OCI-LY7 (cell line): ENCODE data around the gene FRAT2. TPM values are rescaled to one million over a fixed set of nuclear protein-coding genes. Genes with fewer than 3 reads are reported as not detected.

ENCODE experiments used
- BruUV-seq: library from RNA; stranded (reverse); fragments of 400-500 nt; replicated peaks from 2 replicates; lab custom pipeline; 2021; lab: Mats Ljungman, UMichigan
- CTCF ChIA-PET: fragments of 300-600 bp; sonication (Branson Sonifier 250); formaldehyde crosslinking; loops from one replicate; lab custom pipeline; 2022; ENCODE audit warnings: antibody characterized with exemption; ENCODE audit not compliant: unreplicated experiment; lab: Charles Lee
- POLR2A ChIA-PET: fragments of 300-600 bp; sonication (Branson Sonifier 250); formaldehyde crosslinking; loops from one replicate; lab custom pipeline; 2022; ENCODE audit warnings: antibody characterized with exemption; lab: Charles Lee
- DNase-seq: peaks from one replicate; pipeline ENCODE4 v3.0.0-alpha.2; 2015; ENCODE audit warnings: low spot score
- H2AFZ ChIP-seq: fragments of 200-600 bp; sonication (generic), shearing (Covaris generic); 2 replicates; pipeline ENCODE4 v1.6.1; 2014; ENCODE audit warnings: mild to moderate bottlenecking, antibody characterized with exemption, low read length, moderate library complexity
- H3K27ac ChIP-seq: fragments of 200-600 bp; sonication (generic); 2 replicates; pipeline ENCODE4 v1.5.1; 2014; ENCODE audit warnings: mixed run types, low read depth, mild to moderate bottlenecking, moderate library complexity, low read length, inconsistent platforms; ENCODE audit not compliant: poor library complexity, severe bottlenecking
- H3K36me3 ChIP-seq: fragments of 200-600 bp; sonication (generic); 2 replicates; pipeline ENCODE4 v1.6.1; 2014; ENCODE audit warnings: mild to moderate bottlenecking, antibody characterized with exemption, low read length, moderate library complexity, mixed read lengths; ENCODE audit not compliant: insufficient read depth
- H3K4me1 ChIP-seq: fragments of 200-600 bp; sonication (generic); 2 replicates; pipeline ENCODE4 v1.5.1; 2014; ENCODE audit warnings: mild to moderate bottlenecking, low read length; ENCODE audit not compliant: insufficient read depth, poor library complexity, severe bottlenecking
- H3K4me2 ChIP-seq: fragments of 200-600 bp; sonication (generic); 2 replicates; pipeline ENCODE4 v1.6.1; 2014; ENCODE audit warnings: mild to moderate bottlenecking, low read length
- H3K4me3 ChIP-seq: fragments of 200-600 bp; sonication (generic); 2 replicates; pipeline ENCODE4 v1.5.1; 2014; ENCODE audit warnings: mild to moderate bottlenecking, low read depth, low read length; ENCODE audit not compliant: poor library complexity, severe bottlenecking
- H3K79me2 ChIP-seq: fragments of 200-600 bp; sonication (generic); 2 replicates; pipeline ENCODE4 v1.6.1; 2016; ENCODE audit warnings: low read depth, mild to moderate bottlenecking, low read length, moderate library complexity, mixed read lengths; ENCODE audit not compliant: insufficient read depth
- H3K9me2 ChIP-seq: fragments of 200-600 bp; sonication (generic); 2 replicates; pipeline ENCODE4 v1.6.1; 2016; ENCODE audit warnings: mild to moderate bottlenecking, low read length, mixed read lengths; ENCODE audit not compliant: insufficient read depth
- H3K9me3 ChIP-seq: fragments of 200-600 bp; sonication (generic); 2 replicates; pipeline ENCODE4 v1.6.1; 2014; ENCODE audit warnings: mild to moderate bottlenecking, mixed run types, low read length, mixed read lengths
- H4K20me1 ChIP-seq: fragments of 200-600 bp; sonication (generic); 2 replicates; pipeline ENCODE4 v1.6.1; 2014; ENCODE audit warnings: mild to moderate bottlenecking, antibody characterized with exemption, low read length, moderate library complexity, mixed read lengths; ENCODE audit not compliant: insufficient read depth
- CTCF ChIP-seq: fragments of 200-600 bp; sonication (generic); conservative IDR thresholded peaks from 2 replicates; pipeline ENCODE4 v1.5.1; 2014; ENCODE audit warnings: mild to moderate bottlenecking, antibody characterized with exemption, low read length, moderate library complexity, mixed read lengths
- EZH2phosphoT487 ChIP-seq: fragments of 200-600 bp; sonication (generic); IDR thresholded peaks from 2 replicates; pipeline ENCODE4 v1.6.1; 2018; ENCODE audit warnings: low read depth, borderline replicate concordance, mild to moderate bottlenecking, mixed run types, antibody characterized with exemption, low read length, moderate library complexity, mixed read lengths
- intact Hi-C: fragments of 100-400 bp; cut with micrococcal nuclease; formaldehyde crosslinking; loops from one replicate; pipeline ENCODE4 v1.10.0; 2022; ENCODE audit not compliant: unreplicated experiment
- total RNA-seq, 2 experiments: library from RNA; depleted of rRNA in 1 of 2; stranded (reverse); fragments of >200 nt in 1 of 2; shearing (Covaris generic) in 1 of 2; gene quantifications; 2 replicates each; pipeline ENCODE4 v1.2.3, GENCODE V29; 2014 to 2022

Gene FRAT2
- total RNA-seq, 2 experiments from 2014 or later: 9.3 to 18.4 TPM

- Histone ChIP-seq H3K27ac (no peak overlapping the region), H3K4me1 (peaks cover 16% of the 10 kb centered on the region), H4K20me1 (no peaks in the 10 kb centered on the region), H3K9me3 (no peaks in the 10 kb centered on the region), H3K4me2 (no peak overlapping the region), H3K36me3 (peaks cover 63% of the 10 kb centered on the region), H2AFZ (no peak overlapping the region), H3K9me2 (no peaks in the 10 kb centered on the region), H3K79me2 (no peaks in the 10 kb centered on the region), H3K4me3 (no peak overlapping the region)
- TF ChIP-seq EZH2phosphoT487: no peak
- no peak for TF ChIP-seq CTCF
- BruUV-seq: no TSS peak
- ChIA-PET CTCF (no interaction called here), POLR2A (interaction anchor here (0.6 kb wide), 1 partner anchor 106 kb away, joined by 3 read pairs; no protein-coding TSS in a partner anchor)
- intact Hi-C loops: no loop called here
- no peak for DNase-seq
Observed at GRCh38 chr10:97360705-97361536, 26.4 kb upstream of the FRAT2 start.

GRCh38 chr10:97358781-97359180 lies 24.3 kb upstream of the FRAT2 start:
- POLR2A ChIA-PET: interaction anchor here (0.6 to 1.1 kb wide), 3 partner anchors 24 to 246 kb away, joined by 3 to 4 read pairs (median 3); no protein-coding TSS in a partner anchor
- Histone ChIP-seq H3K4me1 (peaks cover 8% of the 10 kb centered on the region), H3K4me3 (no peak overlapping the region), H4K20me1 (no peaks in the 10 kb centered on the region), H2AFZ (no peak overlapping the region), H3K36me3 (peaks cover 51% of the 10 kb centered on the region), H3K79me2 (no peaks in the 10 kb centered on the region), H3K9me2 (no peaks in the 10 kb centered on the region), H3K9me3 (no peaks in the 10 kb centered on the region), H3K27ac (no peak overlapping the region), H3K4me2 (no peak overlapping the region)
- intact Hi-C loops: no loop called here
- no TSS peak for BruUV-seq
- CTCF ChIA-PET: no interaction called here
- DNase-seq: no peak
- TF ChIP-seq EZH2phosphoT487 (no peak), CTCF (no peak)

DNA sequence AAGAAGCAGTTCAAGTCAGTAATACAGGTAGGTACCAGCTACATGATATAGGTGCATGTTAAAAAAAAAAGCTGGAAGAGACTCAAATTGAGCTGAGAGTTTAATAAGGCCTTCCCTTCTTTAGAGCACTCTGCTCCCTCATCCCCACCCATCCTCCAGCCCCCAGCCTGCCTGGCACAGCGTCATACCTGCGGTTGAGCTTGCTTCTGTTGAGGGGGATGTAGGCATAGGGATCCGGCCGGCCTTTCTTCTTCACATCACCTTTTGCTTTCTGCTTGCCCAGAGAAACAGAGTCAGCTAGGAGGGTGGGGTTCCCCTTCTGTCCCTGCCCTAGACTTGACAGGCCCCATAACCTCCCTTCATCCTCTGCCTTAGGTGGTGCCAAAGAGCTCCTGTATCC lies 23.8 kb upstream of the FRAT2 start:
- CTCF ChIA-PET: no interaction called here
- Histone ChIP-seq H2AFZ (no peak overlapping the region), H3K4me3 (no peak overlapping the region), H3K36me3 (peaks cover 47% of the 10 kb centered on the region), H3K4me1 (peaks cover 8% of the 10 kb centered on the region), H3K9me2 (no peaks in the 10 kb centered on the region), H4K20me1 (no peaks in the 10 kb centered on the region), H3K79me2 (no peaks in the 10 kb centered on the region), H3K27ac (no peak overlapping the region), H3K9me3 (no peaks in the 10 kb centered on the region), H3K4me2 (no peak overlapping the region)
- intact Hi-C loops: no loop called here
- no peak for DNase-seq
- no TSS peak for BruUV-seq
- POLR2A ChIA-PET: interaction anchor here (0.7 to 1.1 kb wide), 2 partner anchors 25 to 32 kb away, joined by 3 read pairs; no protein-coding TSS in a partner anchor
- TF ChIP-seq CTCF: no peak
- no peak for TF ChIP-seq EZH2phosphoT487
